CD4-positive, alpha-beta T cell treated with Interferon gamma for 1 hour (primary cell): ENCODE data around the gene NPIPA1.
"Not testable (repeated sequence)": the region's sequence is repeated elsewhere in the genome, so short reads cannot be mapped to it uniquely, and the experiment has no call there.

Source experiments
- DNase-seq: peaks from one replicate; pipeline ENCODE4 v3.0.0-alpha.2; 2020

NPIPA1 gene

DNA sequence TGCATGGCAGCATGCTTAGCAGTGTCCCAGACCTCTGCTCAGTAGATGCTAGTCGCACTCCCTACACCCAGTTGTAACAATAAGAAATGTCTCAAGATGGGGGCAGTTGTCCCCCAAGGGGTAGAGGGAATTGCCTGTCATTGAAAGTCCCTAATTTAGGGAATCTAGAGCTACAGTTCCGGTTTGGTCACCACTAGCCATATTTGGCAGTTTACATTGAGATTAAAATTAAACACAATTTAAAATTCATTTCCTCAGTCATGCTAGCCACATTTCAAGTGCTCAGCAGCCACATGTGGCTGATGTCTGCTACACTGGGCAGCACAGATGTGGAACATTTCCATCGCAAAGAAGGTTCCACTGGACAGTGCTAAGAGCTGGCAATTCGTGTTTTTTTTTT is 41.7 kb downstream of the NPIPA1 start:
- not testable (repeated sequence) for DNase-seq

DNA sequence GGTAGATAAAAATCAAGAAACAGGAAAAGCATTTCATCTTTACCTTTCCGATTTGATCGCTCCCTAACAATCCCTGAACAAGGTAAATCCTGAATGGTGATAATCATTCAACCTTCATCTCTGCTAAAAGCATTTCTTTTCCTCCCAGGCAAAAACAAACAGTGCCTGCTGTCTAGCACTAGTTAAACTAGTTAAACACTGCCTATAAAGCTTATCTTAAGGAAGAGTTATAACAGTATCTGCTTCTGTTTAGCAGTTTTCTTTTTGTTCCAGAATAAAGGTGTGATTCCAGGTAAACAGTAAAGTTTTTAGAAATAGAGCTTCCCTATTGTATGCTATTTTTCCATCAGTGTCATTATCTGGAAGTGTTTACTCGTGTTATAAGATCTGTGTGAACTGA is 44.0 kb downstream of the NPIPA1 start:
- DNase-seq = not testable (repeated sequence)

DNA sequence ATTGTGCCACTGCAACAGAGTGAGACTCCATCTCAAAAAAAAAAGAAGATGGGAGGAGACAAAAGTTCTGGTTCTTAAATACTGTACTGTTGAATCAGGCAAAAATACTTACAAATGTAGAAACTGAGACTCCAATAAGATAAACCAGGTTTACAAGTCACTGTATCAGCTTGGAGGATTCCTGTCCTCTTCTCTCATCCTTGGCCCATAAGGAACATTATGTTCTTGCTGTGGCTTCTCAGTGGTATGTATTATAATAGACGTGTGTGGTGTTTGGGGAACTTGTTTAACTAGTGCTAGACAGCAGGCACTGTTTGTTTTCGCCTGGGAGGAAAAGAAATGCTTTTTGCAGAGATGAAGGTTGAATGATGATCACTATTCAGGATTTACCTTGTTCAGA is 45.3 kb downstream of the NPIPA1 start:
- not testable (repeated sequence) for DNase-seq

DNA sequence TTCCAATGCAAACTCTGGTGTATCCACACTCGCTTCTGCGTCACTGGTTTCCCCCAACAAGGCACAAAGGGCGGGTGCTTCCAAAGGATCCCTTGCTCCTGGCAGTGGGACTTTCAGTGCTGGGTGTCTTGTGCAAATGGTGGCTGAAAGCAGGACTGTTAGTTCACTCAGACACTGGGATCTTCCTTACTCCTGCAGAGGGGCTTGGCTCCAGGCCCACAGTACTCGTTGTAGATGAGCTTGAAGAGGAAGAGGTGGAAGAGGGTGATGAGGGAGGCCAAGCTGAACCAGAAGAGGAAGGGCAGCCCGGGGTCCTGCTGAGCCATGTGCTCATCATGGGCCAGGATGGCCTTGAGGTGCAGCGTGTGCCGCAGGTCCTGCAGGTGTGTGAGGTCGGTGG is 50.8 kb downstream of the NPIPA1 start:
- not testable (repeated sequence) for DNase-seq

DNA sequence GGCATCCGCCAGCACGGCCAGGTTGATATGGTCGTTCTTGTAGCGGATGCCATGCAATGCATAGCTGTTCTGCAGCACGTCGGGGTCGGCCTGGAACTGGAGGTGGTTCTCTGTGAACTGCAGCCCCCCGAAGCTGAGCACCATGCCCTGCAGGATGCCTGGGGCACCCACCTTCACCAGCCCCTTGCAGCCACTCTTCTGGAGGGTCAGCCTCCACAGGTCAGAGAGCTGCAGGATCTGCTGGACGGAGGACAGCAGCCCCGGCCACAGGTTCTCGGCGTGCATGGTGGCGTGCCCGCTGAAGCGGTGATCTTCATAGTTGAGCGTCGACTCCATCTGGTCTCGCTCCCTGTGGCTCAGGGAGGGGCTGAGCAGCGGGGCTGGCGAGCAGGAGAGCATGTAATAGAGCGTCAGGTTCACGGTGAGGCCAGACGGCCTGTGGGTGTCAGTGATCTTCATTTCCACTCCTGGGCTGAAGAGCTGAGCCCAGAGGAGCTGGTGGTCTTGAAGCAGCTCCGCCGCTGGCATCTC is 51.5 kb downstream of the NPIPA1 start:
- DNase-seq = not testable (repeated sequence)

DNA sequence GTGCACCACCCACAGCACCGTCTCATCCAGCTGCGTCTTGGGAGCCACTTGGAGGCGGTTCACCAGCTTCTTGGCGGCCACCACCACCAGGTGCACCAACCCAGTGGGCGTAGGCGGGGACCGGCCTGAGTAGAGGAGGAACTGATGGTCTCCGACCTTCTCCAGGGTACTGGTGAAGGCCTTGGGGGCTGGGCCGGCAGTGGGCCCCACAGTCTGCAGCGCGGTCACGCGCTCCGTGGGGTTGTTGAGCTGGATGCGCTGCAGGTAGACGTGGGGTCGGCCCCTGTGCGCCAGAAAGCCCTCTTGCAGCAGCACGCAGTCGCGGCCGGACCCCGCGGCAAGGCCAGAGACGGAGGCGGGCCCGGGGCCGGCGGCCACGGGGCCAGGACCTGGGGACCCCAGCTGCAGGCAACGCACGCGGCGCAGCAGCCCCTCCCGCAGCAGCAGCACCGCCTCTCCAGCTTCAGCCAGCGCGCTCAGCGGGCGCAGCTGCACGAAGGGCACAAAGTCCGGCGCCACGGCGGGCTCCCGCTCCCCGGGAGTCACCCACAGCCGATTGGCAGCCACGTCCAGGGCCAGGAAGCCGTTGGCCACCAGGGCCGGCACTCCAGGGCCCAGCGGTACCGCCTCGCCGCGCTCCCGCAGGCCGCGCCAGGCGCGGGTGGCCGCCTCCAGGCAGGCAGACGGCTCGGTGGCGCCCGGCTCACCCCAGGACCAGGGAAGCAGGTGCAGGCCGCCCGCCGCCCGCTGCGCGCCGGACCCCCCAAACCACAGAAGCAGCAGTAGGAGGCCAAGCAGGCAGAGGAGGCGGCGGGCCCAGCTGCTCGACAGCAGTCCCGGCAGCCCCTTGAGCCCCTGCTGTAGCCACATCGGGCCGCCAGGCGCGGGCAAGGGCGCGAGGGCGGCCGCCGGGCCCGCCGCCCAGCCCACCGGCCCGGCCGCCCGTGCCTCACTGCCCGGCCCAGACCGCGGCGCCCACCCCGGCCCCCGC is 52.3 kb downstream of the NPIPA1 start:
- not testable (repeated sequence) for DNase-seq

DNA sequence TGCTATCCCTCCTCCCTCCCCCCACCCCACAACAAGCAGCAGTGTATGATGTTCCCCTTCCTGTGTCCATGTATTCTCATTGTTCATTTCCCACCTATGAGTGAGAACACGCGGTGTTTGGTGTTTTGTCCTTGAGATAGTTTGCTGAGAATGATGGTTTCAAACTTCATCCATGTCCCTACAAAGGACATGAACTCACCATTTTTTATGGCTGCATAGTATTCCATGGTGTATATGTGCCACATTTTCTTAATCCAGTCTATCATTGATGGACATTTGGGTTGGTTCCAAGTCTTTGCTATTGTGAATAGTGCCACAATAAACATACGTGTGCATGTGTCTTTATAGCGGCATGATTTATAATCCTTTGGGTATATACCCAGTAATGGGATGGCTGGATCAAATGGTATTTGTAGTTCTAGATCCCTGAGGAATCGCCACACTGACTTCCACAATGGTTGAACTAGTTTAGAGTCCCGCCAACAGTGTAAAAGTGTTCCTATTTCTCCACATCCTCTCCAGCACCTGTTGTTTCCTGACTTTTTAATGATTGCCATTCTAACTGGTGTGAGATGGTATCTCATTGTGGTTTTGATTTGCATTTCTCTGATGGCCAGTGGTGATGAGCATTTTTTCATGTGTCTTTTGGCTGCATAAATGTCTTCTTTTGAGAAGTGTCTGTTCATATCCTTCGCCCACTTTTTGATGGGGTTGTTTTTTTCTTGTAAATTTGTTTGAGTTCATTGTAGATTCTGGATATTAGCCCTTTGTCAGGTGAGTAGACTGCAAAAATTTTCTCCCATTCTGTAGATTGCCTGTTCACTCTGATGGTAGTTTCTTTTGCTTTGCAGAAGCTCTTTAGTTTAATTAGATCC is 56.3 kb downstream of the NPIPA1 start:
- not testable (repeated sequence) for DNase-seq

DNA sequence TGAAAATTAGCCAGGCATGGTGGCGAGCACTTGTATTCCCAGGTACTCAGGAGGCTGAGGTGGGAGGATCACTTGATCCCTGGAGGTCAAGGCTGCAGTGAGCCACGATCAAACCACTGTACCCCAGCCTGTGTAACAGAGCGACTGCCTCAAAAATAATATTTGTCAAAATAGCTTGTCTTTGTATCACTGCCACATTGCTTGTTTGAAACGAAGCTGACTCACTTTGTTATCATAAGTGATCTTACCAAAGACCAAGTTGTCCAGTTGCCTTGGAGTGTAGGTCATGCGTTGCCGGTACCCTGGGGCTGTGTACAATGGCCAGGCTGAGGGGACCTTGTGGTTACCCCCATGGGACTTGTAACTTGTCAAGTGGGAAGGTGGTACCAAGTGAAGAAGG is 59.5 kb downstream of the NPIPA1 start:
- DNase-seq = not testable (repeated sequence)

DNA sequence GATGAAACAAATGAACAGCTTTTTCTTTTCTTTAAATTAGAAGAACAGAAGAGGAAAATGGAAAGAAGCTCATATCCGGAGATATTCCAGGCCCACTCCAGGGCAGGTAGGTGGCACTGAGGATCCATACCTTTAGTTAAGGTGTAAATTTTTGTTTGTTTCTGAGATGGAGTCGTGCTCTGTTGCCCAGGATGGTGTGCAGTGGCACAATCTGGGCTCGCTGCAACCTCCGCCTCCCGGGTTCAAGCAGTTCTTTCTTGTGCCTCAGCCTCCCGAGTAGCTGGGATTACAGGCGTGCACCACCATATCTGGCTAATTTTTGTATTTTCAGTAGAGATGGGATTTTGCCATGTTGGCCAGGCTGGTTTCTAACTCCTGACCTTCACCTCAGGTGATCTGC is 61.1 kb downstream of the NPIPA1 start:
- not testable (repeated sequence) for DNase-seq

DNA sequence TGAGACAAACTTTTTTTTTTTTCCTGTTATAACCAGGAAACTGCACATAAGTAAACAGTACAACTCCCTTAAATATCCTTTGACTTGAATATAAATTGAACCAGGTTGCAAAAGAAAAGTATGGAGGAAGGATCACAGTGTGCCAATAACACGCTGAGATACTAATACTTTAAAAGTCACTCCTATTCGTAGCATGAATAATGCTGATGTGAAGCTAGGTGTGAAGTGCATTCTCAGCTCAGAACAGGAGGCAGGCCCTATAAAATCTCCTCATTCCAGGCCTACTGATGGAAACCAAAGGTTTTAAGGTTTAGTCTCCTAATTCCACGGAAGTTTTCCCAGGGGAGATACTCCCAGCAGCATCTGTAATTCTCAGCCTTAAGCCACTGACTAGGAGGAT is 62.6 kb downstream of the NPIPA1 start:
- DNase-seq = not testable (repeated sequence)
